HEK293 (cell line): Measurements from ENCODE around the gene ZG16.
A peak's percentile ranks its signal among the peaks of the same experiment; 100 is the strongest.

Experiments used
- CTCF ChIA-PET: fragments of 350-600 bp; formaldehyde crosslinking; extraction: SDS; loops from one replicate; lab custom pipeline; 2021; ENCODE audit warnings: antibody characterized with exemption; lab: Yijun Ruan, JAX
- POLR2A ChIA-PET: fragments of 300-600 bp; formaldehyde crosslinking; extraction: SDS; loops from one replicate; lab custom pipeline; 2020; ENCODE audit warnings: antibody characterized with exemption, inconsistent platforms; lab: Yijun Ruan, JAX
- H3K27ac ChIP-seq: fragments of 200-500 bp; sonication (Bioruptor generic); 2 replicates; pipeline ENCODE4 v1.5.1; 2014; ENCODE audit warnings: low read depth, low read length, control low read depth, inconsistent platforms; ENCODE audit errors: extremely low read depth
- H3K36me3 ChIP-seq, 2 experiments: fragments of 200-500 bp in 1 of 2; sonication (Bioruptor generic) in 1 of 2; 1 replicate in 1 of 2; 2 replicates in 1 of 2; pipeline ENCODE4 v1.5.1; 2014 to 2017; ENCODE audit warnings: inconsistent platforms in 2 of 2, low read length in 2 of 2; ENCODE audit not compliant: control insufficient read depth in 2 of 2, insufficient read depth in 1 of 2
- H3K4me1 ChIP-seq: fragments of 200-500 bp; sonication (Bioruptor generic); 2 replicates; pipeline ENCODE4 v1.5.1; 2014; ENCODE audit warnings: mild to moderate bottlenecking, low read length, inconsistent platforms; ENCODE audit not compliant: control insufficient read depth, insufficient read depth
- H3K4me3 ChIP-seq: 2 replicates; pipeline ENCODE4 v1.5.1; 2011; ENCODE audit warnings: low read depth, mild to moderate bottlenecking, control low read depth, low read length, moderate library complexity
- H3K9me3 ChIP-seq: fragments of 200-500 bp; sonication (Bioruptor generic); 2 replicates; pipeline ENCODE4 v1.5.1; 2014; ENCODE audit warnings: low read depth, low read length, inconsistent platforms; ENCODE audit not compliant: control insufficient read depth, insufficient read depth
- GLI2 ChIP-seq: fragments of 450-650 bp; formaldehyde crosslinking; IDR thresholded peaks from 2 replicates; pipeline ENCODE4; 2017; ENCODE audit warnings: missing biosample characterization, missing genetic modification characterization, low read depth, borderline replicate concordance
- GLIS2 ChIP-seq: fragments of 450-650 bp; formaldehyde crosslinking; IDR thresholded peaks from 2 replicates; pipeline ENCODE4 v1.5.1; 2016; ENCODE audit warnings: missing biosample characterization, missing genetic modification characterization
- KLF1 ChIP-seq: fragments of 450-650 bp; formaldehyde crosslinking; IDR thresholded peaks from 2 replicates; pipeline ENCODE4 v1.5.1; 2016; ENCODE audit warnings: missing biosample characterization, missing genetic modification characterization
- KLF10 ChIP-seq: fragments of 450-650 bp; IDR thresholded peaks from 2 replicates; pipeline ENCODE4 v1.5.1; 2018; ENCODE audit warnings: missing biosample characterization, mild to moderate bottlenecking, missing genetic modification characterization
- KLF9 ChIP-seq: fragments of 450-650 bp; formaldehyde crosslinking; IDR thresholded peaks from 2 replicates; pipeline ENCODE4 v1.5.1; 2016; ENCODE audit warnings: missing biosample characterization, missing genetic modification characterization, low read depth
- MZF1 ChIP-seq: fragments of 450-650 bp; formaldehyde crosslinking; IDR thresholded peaks from 2 replicates; pipeline ENCODE4 v1.5.1; 2017; ENCODE audit warnings: missing biosample characterization, missing genetic modification characterization, borderline replicate concordance
- OVOL3 ChIP-seq: fragments of 450-650 bp; formaldehyde crosslinking; IDR thresholded peaks from 2 replicates; pipeline ENCODE4 v1.5.1; 2016; ENCODE audit warnings: missing biosample characterization, missing genetic modification characterization
- YY2 ChIP-seq: fragments of 450-650 bp; formaldehyde crosslinking; IDR thresholded peaks from 2 replicates; pipeline ENCODE4 v1.5.1; 2016; ENCODE audit warnings: missing biosample characterization, missing genetic modification characterization
- ZBTB11 ChIP-seq: fragments of 450-650 bp; formaldehyde crosslinking; conservative IDR thresholded peaks from 2 replicates; pipeline ENCODE4 v1.5.1; 2016; ENCODE audit warnings: low read depth, missing biosample characterization, missing genetic modification characterization
- ZBTB20 ChIP-seq: fragments of 450-650 bp; formaldehyde crosslinking; IDR thresholded peaks from 2 replicates; pipeline ENCODE4 v1.5.1; 2016; ENCODE audit warnings: missing biosample characterization, missing genetic modification characterization
- ZBTB49 ChIP-seq: fragments of 450-650 bp; formaldehyde crosslinking; IDR thresholded peaks from 2 replicates; pipeline ENCODE4 v1.5.1; 2016; ENCODE audit warnings: missing biosample characterization, missing genetic modification characterization, low read depth
- ZNF112 ChIP-seq: fragments of 450-650 bp; formaldehyde crosslinking; IDR thresholded peaks from 2 replicates; pipeline ENCODE4 v1.5.0; 2017; ENCODE audit warnings: missing biosample characterization, missing genetic modification characterization
- ZNF155 ChIP-seq: fragments of 450-650 bp; formaldehyde crosslinking; IDR thresholded peaks from 2 replicates; pipeline ENCODE4 v1.5.1; 2016; ENCODE audit warnings: missing biosample characterization, missing genetic modification characterization
- ZNF175 ChIP-seq: fragments of 450-650 bp; formaldehyde crosslinking; IDR thresholded peaks from 2 replicates; pipeline ENCODE4 v1.5.1; 2016; ENCODE audit warnings: missing biosample characterization, missing genetic modification characterization
- ZNF24 ChIP-seq: fragments of 450-650 bp; formaldehyde crosslinking; IDR thresholded peaks from 2 replicates; pipeline ENCODE4 v1.5.1; 2016; ENCODE audit warnings: missing biosample characterization, missing genetic modification characterization
- ZNF473 ChIP-seq: fragments of 450-650 bp; formaldehyde crosslinking; IDR thresholded peaks from 2 replicates; pipeline ENCODE4 v1.5.1; 2017; ENCODE audit warnings: missing biosample characterization, missing genetic modification characterization
- ZNF501 ChIP-seq: fragments of 450-650 bp; formaldehyde crosslinking; IDR thresholded peaks from 2 replicates; pipeline ENCODE4 v1.5.1; 2016; ENCODE audit warnings: missing biosample characterization, missing genetic modification characterization
- ZNF514 ChIP-seq: fragments of 450-650 bp; formaldehyde crosslinking; IDR thresholded peaks from 2 replicates; pipeline ENCODE4 v1.5.1; 2016; ENCODE audit warnings: missing biosample characterization, missing genetic modification characterization
- ZNF521 ChIP-seq: fragments of 450-650 bp; formaldehyde crosslinking; IDR thresholded peaks from 2 replicates; pipeline ENCODE4 v1.5.1; 2017; ENCODE audit warnings: missing biosample characterization, mild to moderate bottlenecking, missing genetic modification characterization
- ZNF571 ChIP-seq: fragments of 450-650 bp; formaldehyde crosslinking; IDR thresholded peaks from 2 replicates; pipeline ENCODE4 v1.5.0; 2017; ENCODE audit warnings: missing biosample characterization, missing genetic modification characterization
- ZNF704 ChIP-seq: fragments of 450-650 bp; formaldehyde crosslinking; IDR thresholded peaks from 2 replicates; pipeline ENCODE4 v1.5.1; 2016; ENCODE audit warnings: missing biosample characterization, missing genetic modification characterization
- ZNF768 ChIP-seq: fragments of 450-650 bp; formaldehyde crosslinking; IDR thresholded peaks from 2 replicates; pipeline ENCODE4 v1.5.1; 2018; ENCODE audit warnings: missing biosample characterization, mild to moderate bottlenecking, missing genetic modification characterization
- ZNF776 ChIP-seq: fragments of 450-650 bp; formaldehyde crosslinking; IDR thresholded peaks from 2 replicates; pipeline ENCODE4 v1.5.0; 2017; ENCODE audit warnings: missing biosample characterization, missing genetic modification characterization, borderline replicate concordance
- ZNF792 ChIP-seq: fragments of 450-650 bp; formaldehyde crosslinking; IDR thresholded peaks from 2 replicates; pipeline ENCODE4 v1.5.1; 2016; ENCODE audit warnings: missing biosample characterization, missing genetic modification characterization
- ZSCAN23 ChIP-seq: fragments of 450-650 bp; formaldehyde crosslinking; IDR thresholded peaks from 2 replicates; pipeline ENCODE4 v1.5.1; 2016; ENCODE audit warnings: missing biosample characterization, missing genetic modification characterization

The ZG16 gene

GRCh38 chr16:29820271-29820701 lies 42.2 kb downstream of the ZG16 start, which contains the start of gene MVP:
Gene MVP, plus strand, starts transcription at chr16:29820462. Its CDS starts 10,088 bp downstream, at chr16:29830550.
- H3K9me3 ChIP-seq, result no peaks in the 10 kb centered on the region
- CTCF ChIA-PET, result interaction anchor here (0.9 to 7.2 kb wide), 7 partner anchors 12 to 1165 kb away, joined by 3 to 74 read pairs (median 6); partner anchors contain the start of gene HSD3B7
- no peak for TF ChIP-seq GLI2 (tag by site-specific recombination)
- no peak for TF ChIP-seq KLF10
- no peak for TF ChIP-seq KLF9
- no peak for TF ChIP-seq ZNF768 (tag by site-specific recombination)
- no peak for TF ChIP-seq OVOL3 (tag by site-specific recombination)
- no peak for TF ChIP-seq ZNF501 (tag by site-specific recombination)
- no peak for TF ChIP-seq ZNF175 (tag by site-specific recombination)
- TF ChIP-seq ZNF704 (tag by site-specific recombination), result no peak
- TF ChIP-seq ZBTB20 (tag by site-specific recombination), result no peak
- TF ChIP-seq ZNF792 (tag by site-specific recombination), result no peak
- no peak for TF ChIP-seq ZNF112
- TF ChIP-seq ZNF473 (tag by site-specific recombination), result no peak
- TF ChIP-seq YY2, result no peak
- TF ChIP-seq ZNF776 (tag by site-specific recombination), result no peak
- no peak for TF ChIP-seq ZNF571 (tag by site-specific recombination)
- TF ChIP-seq ZNF24 (tag by site-specific recombination), result no peak
- TF ChIP-seq, all 188 proteins: peak for 0
- Histone ChIP-seq H3K27ac (no peak within 1 kb of the TSS), H3K4me1 (peaks cover 15% of the 10 kb centered on the region), H3K4me3 (peak within 1 kb of the TSS; percentile 40), H3K36me3 (peaks cover 24 to 35% of the 10 kb centered on the region in 2 experiments)
- POLR2A ChIA-PET, result interaction anchor here (1.0 to 7.5 kb wide), 10 partner anchors 8 to 201 kb away, joined by 3 to 106 read pairs (median 6); partner anchors contain the start of genes ASPHD1, HIRIP3, MAZ and SEZ6L2

GRCh38 chr16:29820730-29821642 lies 42.9 kb downstream of the ZG16 start:
- ChIA-PET POLR2A (interaction anchor here (1.0 to 7.5 kb wide), 10 partner anchors 9 to 211 kb away, joined by 3 to 106 read pairs (median 6); partner anchors contain the start of genes HIRIP3, INO80E and MAZ), CTCF (interaction anchor here (1.2 to 7.2 kb wide), 5 partner anchors 22 to 211 kb away, joined by 3 to 74 read pairs (median 6); partner anchors contain the start of gene TLCD3B)
- peaks cover 24 to 35% of the 10 kb centered on the region in 2 experiments for H3K36me3 ChIP-seq
- no peaks in the 10 kb centered on the region for H3K9me3 ChIP-seq
- peaks cover 13% of the 10 kb centered on the region; the same call in 1 of the 2 replicates for H3K4me1 ChIP-seq
- peak overlapping the region; percentile 40 for H3K4me3 ChIP-seq
- TF ChIP-seq ZBTB11 (tag by site-specific recombination), result no peak
- no peak for TF ChIP-seq ZSCAN23 (tag by site-specific recombination)
- peak; percentile 36; the same call in 1 of the 2 replicates for TF ChIP-seq GLIS2
- peak; percentile 77 for TF ChIP-seq KLF1
- TF ChIP-seq ZBTB49 (tag by site-specific recombination), result no peak
- TF ChIP-seq ZNF514 (tag by site-specific recombination), result no peak
- TF ChIP-seq ZNF155 (tag by site-specific recombination), result no peak
- TF ChIP-seq ZNF521 (tag by site-specific recombination), result no peak
- no peak for TF ChIP-seq MZF1 (tag by site-specific recombination)
- no peak overlapping the region for H3K27ac ChIP-seq
